NCI-H2171 treated with DMSO at 0.1 percent for 48 hours (cell line): ENCODE results near the gene UCK2.
"Not testable (repeated sequence)": the region's sequence is repeated elsewhere in the genome, so short reads cannot be mapped to it uniquely, and the experiment has no call there.

Experiments used
- DNase-seq: peaks from one replicate; lab custom pipeline; 2025; lab: John Stamatoyannopoulos, UW

Gene UCK2

GRCh38 chr1:165827268-165828102, at the start of gene UCK2:
Gene UCK2, plus strand, starts transcription at chr1:165827614. Its CDS starts 220 bp downstream, at chr1:165827834.
- DNase-seq, result peak; percentile 69

- DNase-seq, result not testable (repeated sequence)
Observed at GRCh38 chr1:165778197-165778596, 49.2 kb upstream of the UCK2 start.

GRCh38 chr1:165783519-165783918, 43.9 kb upstream of the UCK2 start:
- not testable (repeated sequence) for DNase-seq

GRCh38 chr1:165787741-165788140, 39.7 kb upstream of the UCK2 start:
- DNase-seq, result no peak

- no peak for DNase-seq
Observed at GRCh38 chr1:165793951-165794350, 33.5 kb upstream of the UCK2 start.

- no peak for DNase-seq
Observed at GRCh38 chr1:165795894-165796293, 31.5 kb upstream of the UCK2 start.

- no peak for DNase-seq
Observed at GRCh38 chr1:165799387-165799786, 28.0 kb upstream of the UCK2 start.

- not testable (repeated sequence) for DNase-seq
Observed at GRCh38 chr1:165804513-165804912, 22.9 kb upstream of the UCK2 start.

- DNase-seq, result no peak
Observed at GRCh38 chr1:165807613-165808012, 19.8 kb upstream of the UCK2 start.

GRCh38 chr1:165815725-165816124, 11.7 kb upstream of the UCK2 start:
- DNase-seq, result no peak

- DNase-seq, result no peak
Observed at GRCh38 chr1:165816157-165816556, 11.3 kb upstream of the UCK2 start.

GRCh38 chr1:165816826-165817497, 10.5 kb upstream of the UCK2 start:
- no peak for DNase-seq

GRCh38 chr1:165823552-165824268, 3.7 kb upstream of the UCK2 start:
- DNase-seq, result no peak

GRCh38 chr1:165824269-165824643, 3.2 kb upstream of the UCK2 start:
- DNase-seq, result no peak

GRCh38 chr1:165826565-165827267, 698 bp upstream of the UCK2 start:
- peak; percentile 27 for DNase-seq

- DNase-seq, result peak; percentile 70
Observed at GRCh38 chr1:165828103-165828668, 772 bp downstream of the UCK2 start.

GRCh38 chr1:165828669-165829329, 1.4 kb downstream of the UCK2 start:
- DNase-seq, result peak; percentile 83

GRCh38 chr1:165829888-165830287, 2.5 kb downstream of the UCK2 start:
- DNase-seq, result peak; percentile 18

- no peak for DNase-seq
Observed at GRCh38 chr1:165831146-165831545, 3.7 kb downstream of the UCK2 start.

- DNase-seq, result no peak
Observed at GRCh38 chr1:165832902-165833301, 5.5 kb downstream of the UCK2 start.

GRCh38 chr1:165833358-165833757, 5.9 kb downstream of the UCK2 start:
- DNase-seq, result no peak
